HG03108 (cell line): Measurements from ENCODE around the gene ME1.
"Not testable (repeated sequence)": the region's sequence is repeated elsewhere in the genome, so short reads cannot be mapped to it uniquely, and the experiment has no call there.

ENCODE experiments used
- ATAC-seq: cut with Tn5 transposase; IDR thresholded peaks from one replicate; pipeline ENCODE4 v1.9.1; 2021; ENCODE audit warnings: moderate library complexity; ENCODE audit not compliant: unreplicated experiment

ME1 gene

GRCh38 chr6:83432636-83433035 lies 1.8 kb upstream of the ME1 start:
- ATAC-seq: no peak

DNA sequence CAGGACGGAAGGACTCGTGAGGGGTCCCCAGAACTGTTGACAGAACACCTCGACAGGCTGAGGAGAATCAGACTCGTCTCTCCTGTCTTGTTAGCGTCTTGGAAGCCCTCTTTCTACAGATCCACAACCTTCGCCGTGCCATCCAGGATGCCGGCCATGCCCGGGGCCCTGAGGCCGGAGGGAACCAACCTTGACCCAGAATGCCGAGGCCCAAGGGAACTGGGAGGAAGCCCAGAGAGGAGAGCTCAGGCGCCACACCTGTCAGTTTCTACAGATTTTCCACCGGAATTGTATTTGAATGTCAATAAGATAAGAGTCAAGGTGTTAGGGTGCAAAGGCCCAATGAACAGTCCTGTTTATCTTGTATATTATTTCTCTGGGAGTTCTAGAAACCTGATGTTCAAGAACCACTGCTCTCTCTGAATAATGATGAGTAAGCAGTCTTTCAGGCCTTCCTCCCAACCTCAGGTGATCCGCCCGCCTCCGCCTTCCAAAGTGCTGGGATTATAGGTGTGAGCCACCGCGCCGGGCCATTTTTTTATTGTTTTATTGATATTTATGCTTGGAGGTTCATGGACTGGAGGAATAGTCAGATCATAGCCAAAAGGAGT lies 799 bp upstream of the ME1 start:
- ATAC-seq: no peak

DNA sequence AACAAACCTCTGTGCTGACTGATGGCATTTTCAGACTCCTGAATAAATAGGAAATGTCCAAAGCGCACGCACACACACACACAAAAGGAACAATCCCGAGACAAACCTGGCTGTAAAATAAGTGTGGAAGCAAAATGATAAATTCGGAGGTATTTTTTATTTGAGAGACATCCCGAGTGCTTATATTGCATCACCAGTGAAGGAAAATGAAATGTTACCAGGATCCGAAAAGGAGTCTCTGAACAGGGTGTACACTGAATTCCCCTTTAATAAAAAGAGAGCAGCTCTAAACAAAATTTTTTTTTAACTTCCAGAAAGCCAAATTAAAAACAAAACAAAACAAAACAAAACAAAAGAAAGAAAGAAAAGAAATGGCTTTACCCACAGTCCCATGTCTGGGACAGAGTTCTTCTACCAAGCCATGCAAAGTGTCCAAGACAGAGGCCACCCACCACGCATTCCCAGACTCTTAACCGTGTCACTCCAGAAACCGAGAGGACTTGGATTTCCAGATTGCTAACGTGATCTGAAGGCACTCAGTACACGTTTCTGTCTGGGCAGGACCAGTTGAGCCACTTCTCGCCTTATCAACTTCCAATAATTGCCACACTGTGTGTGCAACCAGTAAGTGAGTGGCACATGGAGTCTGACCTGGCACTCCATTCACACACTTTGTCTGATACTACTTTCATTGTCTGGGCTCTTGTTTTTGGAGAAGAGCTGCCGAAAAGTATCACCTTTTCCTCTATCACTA lies 817 bp downstream of the ME1 start:
- no peak for ATAC-seq

DNA sequence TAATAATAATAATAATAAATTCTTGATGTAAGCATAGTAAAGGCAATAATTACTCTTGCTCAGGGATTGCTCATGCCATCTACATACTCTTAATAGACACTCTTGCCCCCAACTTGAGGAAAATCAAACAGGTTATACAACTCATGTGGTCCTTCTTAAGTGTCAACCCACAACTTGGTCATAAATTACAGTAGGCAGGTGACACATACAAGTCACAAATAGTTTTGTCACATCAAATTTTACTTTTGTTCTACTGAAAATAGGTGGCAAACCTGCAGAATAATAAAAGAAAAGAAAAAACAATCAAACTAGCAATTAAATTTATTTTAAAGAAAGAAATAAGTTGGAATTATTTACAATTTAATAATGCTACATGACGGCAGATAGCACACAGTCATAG lies 1.6 kb downstream of the ME1 start:
- ATAC-seq: no peak

DNA sequence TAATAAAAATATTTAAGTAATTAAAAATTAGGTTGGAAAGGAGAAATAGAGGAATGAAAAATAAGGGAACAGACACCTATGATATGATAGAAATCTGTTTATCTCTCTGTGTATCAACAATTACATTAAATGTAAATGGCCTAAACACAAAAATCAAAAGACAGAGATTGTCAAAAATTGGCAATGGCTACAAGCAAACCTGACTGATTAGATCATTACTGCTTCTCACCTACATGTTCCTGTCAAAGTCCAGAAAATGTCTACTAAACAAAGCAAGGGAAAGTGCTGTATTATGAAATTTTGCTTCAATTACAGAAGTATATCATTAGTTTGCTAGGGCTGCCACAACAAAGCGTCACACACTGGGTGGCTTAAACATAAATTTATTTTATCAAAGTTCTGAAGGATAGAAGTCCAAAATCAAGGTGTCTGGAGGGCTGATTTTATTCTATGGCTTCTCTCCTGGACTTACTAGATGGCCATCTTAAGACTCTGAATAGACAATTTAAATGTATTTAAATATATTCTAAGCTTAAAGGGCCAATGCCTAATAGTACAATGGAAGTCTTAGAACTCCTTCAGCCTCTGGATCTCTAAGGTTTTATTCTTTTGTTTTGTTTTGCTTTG lies 6.3 kb downstream of the ME1 start:
- ATAC-seq: no peak

DNA sequence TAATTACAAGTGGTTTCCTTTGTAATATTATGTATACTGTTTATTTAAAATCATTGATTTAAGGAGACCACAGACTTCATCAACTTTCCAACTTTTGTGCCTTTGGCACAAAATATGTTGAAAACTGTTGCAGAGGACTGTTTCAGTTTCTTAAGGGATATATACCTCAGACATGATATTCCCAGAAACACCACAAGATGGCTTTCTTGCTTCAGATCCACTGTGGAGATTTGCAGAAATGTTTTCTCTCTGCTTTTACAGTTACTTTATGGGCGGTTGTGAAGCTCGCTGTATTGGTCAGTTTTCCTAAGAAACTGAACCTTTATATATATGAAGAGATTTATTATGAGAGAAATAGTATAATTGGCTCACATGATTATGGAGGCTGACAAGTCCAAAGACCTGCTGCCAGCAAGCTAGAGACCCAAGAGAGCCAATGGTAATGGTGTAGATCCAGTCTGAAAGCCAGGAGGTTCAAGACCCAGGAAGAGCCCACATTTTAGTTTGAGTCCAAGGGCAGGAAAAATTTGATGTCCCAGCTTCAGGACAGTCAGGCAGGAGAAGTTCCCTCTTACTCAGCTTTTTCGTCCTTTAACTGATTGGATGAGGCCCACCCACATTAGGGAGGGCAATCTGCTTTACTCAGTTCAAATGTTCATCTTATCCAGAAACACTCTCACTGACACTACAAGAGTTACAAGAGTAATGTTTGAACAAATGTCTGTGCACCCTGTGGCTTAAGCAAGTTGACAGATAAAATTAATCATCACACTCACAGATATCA lies 12.8 kb downstream of the ME1 start:
- ATAC-seq: no peak

- no peak for ATAC-seq
Observed at GRCh38 chr6:83413068-83413467, 17.8 kb downstream of the ME1 start.

GRCh38 chr6:83411731-83412130 lies 19.1 kb downstream of the ME1 start:
- ATAC-seq: no peak

- ATAC-seq: no peak
Observed at GRCh38 chr6:83403191-83403590, 27.7 kb downstream of the ME1 start.

DNA sequence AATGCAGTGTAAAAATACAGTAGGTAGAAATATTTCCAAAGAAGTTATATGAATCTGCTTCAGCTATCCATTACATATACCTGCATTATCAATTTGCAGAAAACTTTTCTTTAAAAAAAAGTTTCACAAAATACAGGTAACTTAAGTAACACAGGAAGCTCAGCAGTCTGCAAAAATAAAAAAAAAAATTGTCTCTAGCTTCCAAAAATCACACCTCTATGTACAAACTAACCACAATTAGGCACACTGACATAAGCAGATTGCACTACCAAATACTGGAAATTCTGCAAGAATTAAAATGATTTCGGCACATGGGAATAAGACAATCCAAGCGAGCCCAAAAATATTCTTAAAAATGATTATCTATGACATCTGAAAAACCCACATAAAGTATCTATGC lies 41.2 kb downstream of the ME1 start:
- no peak for ATAC-seq

DNA sequence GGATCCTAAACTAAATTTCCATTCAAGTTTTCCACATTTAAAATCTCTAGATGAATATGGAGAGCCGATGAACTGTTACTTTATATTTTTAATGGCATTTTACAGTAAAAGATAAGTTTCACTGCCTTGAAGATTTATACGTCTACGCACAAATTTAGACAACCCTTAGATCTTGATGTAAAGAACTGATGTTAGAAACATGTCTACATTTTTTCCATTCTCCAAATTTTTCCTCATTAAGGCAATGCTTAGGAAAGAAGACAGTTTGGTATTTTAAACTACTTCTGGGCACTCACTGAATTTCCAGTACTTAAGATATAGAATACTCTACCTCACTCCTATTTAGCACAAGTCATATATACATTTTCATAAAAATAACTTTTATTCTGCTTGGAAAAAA lies 45.4 kb downstream of the ME1 start:
- ATAC-seq: no peak

GRCh38 chr6:83384751-83385150 lies 46.1 kb downstream of the ME1 start:
- ATAC-seq: no peak

GRCh38 chr6:83381949-83382348 lies 48.9 kb downstream of the ME1 start:
- ATAC-seq: no peak

GRCh38 chr6:83378621-83379388 lies 52.0 kb downstream of the ME1 start:
- ATAC-seq: no peak

GRCh38 chr6:83371423-83371822 lies 59.4 kb downstream of the ME1 start:
- ATAC-seq: no peak

GRCh38 chr6:83370567-83370966 lies 60.3 kb downstream of the ME1 start:
- no peak for ATAC-seq

GRCh38 chr6:83369692-83370091 lies 61.2 kb downstream of the ME1 start:
- ATAC-seq: no peak

- no peak for ATAC-seq
Observed at GRCh38 chr6:83368577-83368976, 62.3 kb downstream of the ME1 start.

- ATAC-seq: no peak
Observed at GRCh38 chr6:83367104-83367503, 63.7 kb downstream of the ME1 start.

DNA sequence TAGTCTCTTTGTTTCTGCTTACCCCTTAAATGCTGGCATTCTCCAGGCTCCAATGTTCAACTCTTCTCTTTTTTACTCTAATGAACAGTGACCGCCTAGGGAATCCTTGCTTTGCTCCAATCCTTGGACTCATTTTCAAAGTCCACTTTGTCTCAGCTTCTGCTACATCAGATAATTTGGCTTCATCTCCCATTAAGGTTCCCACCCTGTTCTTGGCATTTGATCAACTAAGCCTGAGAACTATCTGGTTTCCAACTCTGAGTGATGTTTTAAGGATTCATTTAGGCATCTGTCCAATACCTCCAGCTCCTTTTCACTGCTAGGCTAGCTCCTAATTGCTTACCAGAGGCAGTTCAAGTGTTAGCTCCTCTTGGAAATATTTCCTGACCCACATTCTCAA lies 64.9 kb downstream of the ME1 start:
- ATAC-seq: no peak

GRCh38 chr6:83362349-83362748 lies 68.5 kb downstream of the ME1 start:
- not testable (repeated sequence) for ATAC-seq
